NT2/D1 (cell line): Measurements from ENCODE around the gene FBRSL1.

Experiments
- SUZ12 ChIP-seq: IDR thresholded peaks from 2 replicates; pipeline ENCODE4 v1.6.1; 2011; ENCODE audit not compliant: insufficient read length, insufficient read depth; ENCODE audit errors: extremely low read depth
- YY1 ChIP-seq: IDR thresholded peaks from 2 replicates; pipeline ENCODE4 v1.6.1; 2011; ENCODE audit not compliant: insufficient read length, insufficient read depth
- ZNF274 ChIP-seq: IDR thresholded peaks from 2 replicates; pipeline ENCODE4 v1.6.1; 2011; ENCODE audit warnings: mild to moderate bottlenecking, low read depth, low read length

- TF ChIP-seq SUZ12 (no peak), YY1 (no peak), ZNF274 (no peak)
Observed at GRCh38 chr12:132446633-132447326, 43.2 kb upstream of the FBRSL1 start.
